Suprapubic skin (tissue), 4 donors: Measurements from ENCODE around the gene PITRM1. TPM values are rescaled to one million over a fixed set of nuclear protein-coding genes. Genes with fewer than 3 reads are reported as not detected.
A peak's percentile ranks its signal among the peaks of the same experiment; 100 is the strongest.

Experiments
- DNase-seq, 2 donors: peaks; one replicate each; pipeline ENCODE4 v3.0.0-alpha.2; 2019; ENCODE audit warnings: low spot score in 2 of 2
- H3K27ac ChIP-seq: fragments of 200-600 bp; sonication (generic); one replicate; pipeline ENCODE4 v1.5.1; 2019
- H3K27me3 ChIP-seq: fragments of 200-600 bp; sonication (generic); one replicate; pipeline ENCODE4 v1.5.1; 2019
- H3K36me3 ChIP-seq: fragments of 200-600 bp; sonication (generic); one replicate; pipeline ENCODE4 v1.5.1; 2019
- H3K4me1 ChIP-seq: fragments of 200-600 bp; sonication (generic); one replicate; pipeline ENCODE4 v1.5.1; 2019
- H3K4me3 ChIP-seq: fragments of 200-600 bp; sonication (generic); one replicate; pipeline ENCODE4 v1.5.1; 2019; ENCODE audit warnings: mild to moderate bottlenecking
- H3K9me3 ChIP-seq: fragments of 200-600 bp; sonication (generic); one replicate; pipeline ENCODE4 v1.5.1; 2019
- EP300 ChIP-seq: sonication (generic); formaldehyde crosslinking; IDR thresholded peaks from one replicate; pipeline ENCODE4 v1.6.1; 2017; ENCODE audit warnings: antibody characterized with exemption
- POLR2A ChIP-seq, 2 donors: fragments of 450-650 bp; IDR thresholded peaks; one replicate each; pipeline ENCODE4 v1.6.1; 2017; ENCODE audit warnings: antibody characterized with exemption in 2 of 2, mild to moderate bottlenecking in 2 of 2, moderate library complexity in 2 of 2
- POLR2AphosphoS5 ChIP-seq, 3 donors: sonication (generic); formaldehyde crosslinking; IDR thresholded peaks; one replicate each; pipeline ENCODE4 v1.6.1; 2017; ENCODE audit warnings: antibody characterized with exemption in 3 of 3
- whole genome bisulfite sequencing: methylation state at CpG from one replicate; pipeline ENCODE4 v1.1.5; 2018; 5-methylcytosine and 5-hydroxymethylcytosine counted together
- total RNA-seq, 4 donors: library from RNA; depleted of rRNA; stranded (reverse); fragments of >200 nt; gene quantifications; one replicate each; pipeline ENCODE4 v1.1.0, GENCODE V29; 2016
- TF ChIP-seq, protein P1 (sequence below), 2 donors: fragments of 200-600 bp in 1 of 2; fragments of 450-650 bp in 1 of 2; sonication (generic) in 1 of 2; IDR thresholded peaks; one replicate each; pipeline ENCODE4 v1.5.1; 2016 to 2019; ENCODE audit warnings: antibody characterized with exemption in 2 of 2, mild to moderate bottlenecking in 1 of 2, moderate library complexity in 1 of 2

Gene PITRM1
- total RNA-seq, 4 donors from 2014 or later: 44.2 to 94.6 (median 63.1) TPM

DNA sequence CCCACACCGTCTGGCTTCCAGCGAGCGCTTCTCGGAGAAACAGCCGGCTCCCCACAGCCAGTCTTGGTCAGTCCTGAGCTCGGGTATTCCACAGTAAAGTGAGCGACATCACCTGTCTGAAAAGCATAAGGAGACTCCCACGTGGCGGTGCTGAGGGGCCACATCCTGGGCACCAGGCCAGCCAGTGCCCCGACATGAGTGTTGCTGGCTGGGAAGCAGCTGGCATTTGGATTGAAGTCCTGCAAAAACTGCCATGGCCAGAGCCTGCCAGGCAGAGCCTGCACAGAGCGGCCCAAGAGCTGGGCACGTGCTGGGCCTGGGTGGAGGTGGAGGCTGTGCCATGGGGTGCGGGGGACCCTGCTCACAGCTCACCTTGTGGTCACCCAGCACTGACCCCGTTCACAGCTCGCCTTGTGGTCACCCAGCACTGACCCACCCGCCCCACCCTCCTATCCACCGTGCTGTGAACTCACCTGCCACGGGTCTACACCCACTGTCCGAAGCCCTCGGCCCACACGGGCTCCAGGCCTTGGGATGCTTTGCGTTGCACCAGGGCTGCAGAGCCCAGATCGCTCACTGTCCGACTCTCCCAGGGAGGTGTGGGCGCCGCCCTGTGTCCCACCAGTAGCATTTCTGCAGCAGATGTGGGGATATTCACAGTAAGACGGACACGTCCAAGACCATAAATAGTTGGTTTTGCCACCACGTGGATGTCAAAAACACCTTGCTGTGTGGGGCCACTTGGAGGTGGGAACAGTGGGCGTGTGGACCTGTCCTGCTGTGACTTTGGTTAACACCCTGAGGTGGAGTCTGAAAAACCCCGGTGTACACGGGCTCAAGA, 48.8 kb downstream of the PITRM1 start:
- peaks cover 14% of the 10 kb centered on the region for H3K4me1 ChIP-seq
- TF ChIP-seq, protein P1, sequence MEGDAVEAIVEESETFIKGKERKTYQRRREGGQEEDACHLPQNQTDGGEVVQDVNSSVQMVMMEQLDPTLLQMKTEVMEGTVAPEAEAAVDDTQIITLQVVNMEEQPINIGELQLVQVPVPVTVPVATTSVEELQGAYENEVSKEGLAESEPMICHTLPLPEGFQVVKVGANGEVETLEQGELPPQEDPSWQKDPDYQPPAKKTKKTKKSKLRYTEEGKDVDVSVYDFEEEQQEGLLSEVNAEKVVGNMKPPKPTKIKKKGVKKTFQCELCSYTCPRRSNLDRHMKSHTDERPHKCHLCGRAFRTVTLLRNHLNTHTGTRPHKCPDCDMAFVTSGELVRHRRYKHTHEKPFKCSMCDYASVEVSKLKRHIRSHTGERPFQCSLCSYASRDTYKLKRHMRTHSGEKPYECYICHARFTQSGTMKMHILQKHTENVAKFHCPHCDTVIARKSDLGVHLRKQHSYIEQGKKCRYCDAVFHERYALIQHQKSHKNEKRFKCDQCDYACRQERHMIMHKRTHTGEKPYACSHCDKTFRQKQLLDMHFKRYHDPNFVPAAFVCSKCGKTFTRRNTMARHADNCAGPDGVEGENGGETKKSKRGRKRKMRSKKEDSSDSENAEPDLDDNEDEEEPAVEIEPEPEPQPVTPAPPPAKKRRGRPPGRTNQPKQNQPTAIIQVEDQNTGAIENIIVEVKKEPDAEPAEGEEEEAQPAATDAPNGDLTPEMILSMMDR (IDR thresholded peaks at IDR 0.05): no peak
- TF ChIP-seq POLR2A (IDR thresholded peaks at IDR 0.05) (no peak), EP300 (no peak), POLR2AphosphoS5 (IDR thresholded peaks at IDR 0.05) (no peak)
- H3K9me3 ChIP-seq: no peaks in the 10 kb centered on the region
- WGBS: 95% methylated on average over 21 of the region's 32 CpGs
- no peak for DNase-seq
- peaks cover 32% of the 10 kb centered on the region for H3K36me3 ChIP-seq
- no peak overlapping the region for H3K4me3 ChIP-seq
- no peak overlapping the region for H3K27ac ChIP-seq
- H3K27me3 ChIP-seq: no peaks in the 10 kb centered on the region

DNA sequence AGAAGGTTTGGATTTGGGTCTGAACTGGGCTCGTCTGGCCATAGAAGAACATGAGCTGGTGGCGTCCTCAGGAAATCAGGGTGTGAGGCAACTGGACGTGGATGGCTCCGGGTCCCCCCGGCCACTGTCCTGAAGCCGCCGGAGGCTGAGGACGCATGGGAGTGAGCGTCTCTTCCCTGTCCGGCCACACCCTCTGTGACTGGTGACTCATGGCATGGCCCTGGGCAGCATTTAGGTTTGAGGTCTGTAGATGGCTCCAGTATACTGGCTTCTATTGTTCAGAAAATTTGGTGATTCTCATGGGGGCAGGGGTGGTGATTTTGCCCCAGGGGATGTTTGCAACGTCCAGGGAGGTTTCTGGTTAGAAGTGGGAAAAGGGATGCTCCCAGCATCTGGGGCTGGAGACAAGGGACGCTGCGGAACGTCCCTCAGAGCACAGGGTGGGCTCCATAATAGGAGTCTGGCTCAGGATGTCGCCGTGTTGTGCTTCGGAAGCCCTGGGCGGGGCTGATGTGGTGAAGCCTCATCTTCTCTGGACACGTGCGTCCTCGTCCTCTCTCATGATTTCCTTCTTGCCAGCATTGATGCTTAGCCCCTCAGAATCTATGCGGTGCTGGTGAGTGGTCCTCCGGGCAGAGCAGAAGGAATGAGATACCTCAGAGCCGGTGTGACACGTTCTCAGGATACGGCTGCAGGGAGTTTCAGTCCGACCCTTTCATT, 49.9 kb downstream of the PITRM1 start:
- Histone ChIP-seq H3K27ac (no peak overlapping the region), H3K4me1 (peaks cover 14% of the 10 kb centered on the region), H3K9me3 (no peaks in the 10 kb centered on the region), H3K27me3 (no peaks in the 10 kb centered on the region), H3K4me3 (no peak overlapping the region), H3K36me3 (peaks cover 42% of the 10 kb centered on the region)
- TF ChIP-seq, protein P1 (IDR thresholded peaks at IDR 0.05): no peak
- TF ChIP-seq EP300: no peak
- TF ChIP-seq POLR2A (IDR thresholded peaks at IDR 0.05): no peak
- TF ChIP-seq POLR2AphosphoS5 (IDR thresholded peaks at IDR 0.05): no peak
- DNase-seq: no peak
- WGBS: 80% methylated on average over 27 of the region's 27 CpGs

DNA sequence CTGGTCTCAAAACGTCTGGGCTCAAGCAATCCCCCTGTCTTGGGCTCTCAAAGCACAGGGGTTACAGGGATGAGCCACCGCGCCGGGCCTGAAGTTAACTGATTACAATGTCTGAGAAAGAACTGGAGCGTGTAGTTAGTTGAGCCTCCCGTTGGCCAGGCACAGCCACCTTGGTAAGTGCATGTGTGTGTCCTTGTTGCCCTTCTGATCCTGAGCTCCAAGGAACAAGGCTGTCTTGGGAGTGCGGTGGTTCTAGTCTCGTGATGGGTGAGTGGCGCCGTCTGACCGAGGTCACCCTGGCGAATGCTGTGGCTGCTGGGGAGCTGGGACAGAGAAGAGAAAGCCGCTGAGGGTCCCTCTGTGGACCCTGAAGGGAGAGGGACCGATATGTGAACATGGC, 50.5 kb downstream of the PITRM1 start:
- WGBS: 97% methylated on average over 9 of the region's 14 CpGs
- Histone ChIP-seq H3K4me3 (no peak overlapping the region), H3K27me3 (no peaks in the 10 kb centered on the region), H3K36me3 (peaks cover 49% of the 10 kb centered on the region), H3K9me3 (no peaks in the 10 kb centered on the region), H3K4me1 (peaks cover 8% of the 10 kb centered on the region), H3K27ac (no peak overlapping the region)
- no peak for DNase-seq
- TF ChIP-seq POLR2AphosphoS5 (IDR thresholded peaks at IDR 0.05): no peak
- no peak for TF ChIP-seq EP300
- no peak for TF ChIP-seq POLR2A (IDR thresholded peaks at IDR 0.05)
- TF ChIP-seq, protein P1 (IDR thresholded peaks at IDR 0.05): no peak

DNA sequence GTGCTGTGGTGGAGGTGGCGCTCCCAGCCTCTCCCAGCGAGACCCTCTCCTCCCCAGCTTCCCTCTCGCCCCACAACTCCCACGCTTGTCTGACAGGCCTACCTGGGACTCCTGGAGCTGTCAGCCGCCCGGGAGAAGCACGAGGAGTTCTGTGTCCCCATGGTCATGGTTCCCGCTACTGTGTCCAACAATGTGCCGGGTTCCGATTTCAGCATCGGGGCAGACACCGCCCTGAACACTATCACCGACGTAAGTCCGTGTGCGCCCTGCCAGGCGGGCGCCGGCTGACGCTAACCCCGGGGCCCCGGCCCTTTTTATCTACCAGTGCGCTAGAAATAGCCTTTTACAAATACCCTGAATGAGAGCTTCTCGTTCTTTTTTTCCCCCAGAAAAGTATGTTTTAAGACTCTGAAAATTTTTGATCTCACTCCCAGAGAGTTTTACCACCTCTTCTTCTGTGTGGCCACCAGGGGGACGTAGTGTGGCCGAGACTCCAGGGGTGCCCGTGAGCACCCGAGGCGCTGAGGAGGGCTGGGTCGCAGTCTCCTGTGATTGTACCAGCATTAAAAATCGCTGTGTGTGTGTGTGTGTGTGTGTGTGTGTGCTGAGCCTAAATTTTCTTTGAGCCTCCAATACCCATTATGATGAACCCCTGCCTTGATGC, 52.7 kb downstream of the PITRM1 start:
- Histone ChIP-seq H3K4me3 (no peak overlapping the region), H3K27ac (no peak overlapping the region), H3K36me3 (peaks cover 54% of the 10 kb centered on the region), H3K9me3 (no peaks in the 10 kb centered on the region), H3K4me1 (peaks cover 3% of the 10 kb centered on the region), H3K27me3 (no peaks in the 10 kb centered on the region)
- 86% methylated on average over 31 of the region's 31 CpGs for WGBS
- TF ChIP-seq EP300: no peak
- TF ChIP-seq, protein P1 (IDR thresholded peaks at IDR 0.05): peak in 1 of 2 donors; percentile 9
- no peak for DNase-seq

DNA sequence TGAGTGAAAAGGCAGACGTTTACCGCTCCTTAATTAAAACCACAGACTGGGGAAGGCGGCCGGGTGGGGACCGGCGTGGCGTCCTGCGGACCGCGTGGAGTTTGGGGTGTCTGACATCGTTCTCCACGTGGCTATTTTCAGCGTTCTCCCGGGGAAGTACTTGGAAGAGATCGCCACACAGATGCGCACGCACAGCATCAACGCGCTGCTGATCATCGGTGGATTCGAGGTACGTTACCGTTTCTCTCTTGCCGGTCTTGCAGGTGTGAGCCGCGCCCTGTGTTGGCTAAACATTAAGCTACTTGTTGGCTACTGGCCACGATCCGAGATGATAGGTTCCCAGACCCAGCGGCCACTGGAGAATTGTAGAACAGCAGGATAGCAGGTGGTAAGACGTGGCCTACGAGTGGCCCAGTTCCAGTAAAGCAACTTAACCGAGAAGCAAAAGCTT, 53.9 kb downstream of the PITRM1 start:
- TF ChIP-seq, protein P1 (IDR thresholded peaks at IDR 0.05): no peak
- TF ChIP-seq EP300 (no peak), POLR2A (IDR thresholded peaks at IDR 0.05) (no peak), POLR2AphosphoS5 (IDR thresholded peaks at IDR 0.05) (no peak)
- 92% methylated on average over 32 of the region's 32 CpGs for WGBS
- H3K4me3 ChIP-seq: no peak overlapping the region
- H3K27me3 ChIP-seq: no peaks in the 10 kb centered on the region
- peaks cover 51% of the 10 kb centered on the region for H3K36me3 ChIP-seq
- H3K4me1 ChIP-seq: peaks cover 3% of the 10 kb centered on the region
- H3K9me3 ChIP-seq: no peaks in the 10 kb centered on the region
- no peak overlapping the region for H3K27ac ChIP-seq
- no peak for DNase-seq
